NCI-H2081 treated with DMSO at 0.1 percent for 48 hours (cell line): Measurements from ENCODE around the gene EXOC3.

Source experiments
- DNase-seq: peaks from one replicate; lab custom pipeline; 2025; lab: John Stamatoyannopoulos, UW

Gene EXOC3

DNA sequence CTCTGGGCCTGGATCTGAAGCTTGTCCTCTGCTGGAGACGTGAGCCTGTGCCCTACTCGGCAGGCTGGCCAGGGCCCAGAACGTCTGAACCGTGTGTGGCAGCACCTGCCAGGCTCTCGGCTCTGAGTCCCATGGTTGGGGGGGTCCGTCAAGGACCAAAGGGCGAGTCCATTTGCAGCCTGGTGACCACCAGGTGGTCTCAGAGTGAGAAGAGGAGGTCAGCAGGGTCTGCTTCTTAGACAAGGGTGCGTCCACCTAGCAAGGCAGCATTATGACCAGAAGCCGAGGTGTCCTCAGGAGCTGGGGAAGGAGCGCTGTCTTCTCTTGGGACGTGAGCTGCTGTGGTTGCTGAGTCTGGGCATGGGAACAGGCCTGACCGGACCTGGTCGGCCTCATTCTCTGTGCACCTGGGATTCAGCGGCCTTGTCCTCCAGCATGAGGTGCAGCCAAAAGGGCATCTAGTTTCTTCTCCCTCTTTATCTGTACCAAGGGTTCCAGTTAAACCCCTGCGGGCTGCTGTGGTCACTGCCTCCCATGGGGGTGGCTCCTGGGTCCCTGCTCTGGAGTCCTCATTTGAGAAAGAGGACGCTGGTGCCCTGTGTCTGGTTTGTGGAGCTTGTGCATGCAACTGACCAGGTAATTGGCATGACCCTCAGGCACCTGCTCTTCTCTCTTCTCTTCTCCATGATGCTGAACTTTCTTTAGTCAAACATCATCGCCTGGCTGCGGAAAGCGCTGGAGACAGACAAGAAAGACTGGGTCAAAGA lies 14.4 kb downstream of the EXOC3 start:
- no peak for DNase-seq

DNA sequence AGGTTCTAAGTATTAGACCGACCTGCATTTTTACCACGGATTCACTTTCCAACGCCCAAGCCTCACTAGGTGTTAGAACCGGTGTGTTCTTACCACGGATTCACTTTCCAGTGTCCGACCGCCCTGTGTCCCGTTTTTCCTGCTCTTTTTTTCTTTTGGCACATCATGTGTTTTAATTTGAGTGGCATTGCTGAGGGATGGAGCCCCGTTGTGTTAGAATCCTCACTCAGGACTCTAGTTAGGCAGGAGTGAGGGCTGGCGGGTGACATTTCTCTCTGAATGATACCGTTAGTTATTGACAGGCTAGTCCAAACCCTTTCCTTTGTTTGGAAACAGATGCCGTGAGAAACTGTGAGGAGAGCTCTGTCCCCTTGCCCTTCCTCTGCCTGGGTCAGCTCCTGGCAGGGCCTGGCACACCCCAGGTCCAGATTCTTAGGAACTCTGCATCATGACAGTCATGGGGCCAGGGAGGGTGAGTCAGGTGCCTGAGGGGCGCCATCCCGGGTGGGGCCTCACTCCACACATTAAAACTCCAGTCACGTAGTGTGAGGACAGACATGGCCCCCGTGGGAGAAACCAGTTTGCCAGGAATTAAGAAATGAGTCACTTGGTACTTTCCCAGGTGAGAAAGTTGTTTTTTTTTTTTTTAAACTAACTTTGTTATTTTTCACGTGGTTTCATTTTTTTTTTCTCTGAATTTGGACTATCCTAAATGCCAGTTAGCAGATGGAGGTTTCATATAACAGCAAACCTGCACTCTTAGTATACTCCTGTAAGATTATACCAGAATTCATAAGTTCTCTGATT lies 15.8 kb downstream of the EXOC3 start:
- DNase-seq, result no peak

DNA sequence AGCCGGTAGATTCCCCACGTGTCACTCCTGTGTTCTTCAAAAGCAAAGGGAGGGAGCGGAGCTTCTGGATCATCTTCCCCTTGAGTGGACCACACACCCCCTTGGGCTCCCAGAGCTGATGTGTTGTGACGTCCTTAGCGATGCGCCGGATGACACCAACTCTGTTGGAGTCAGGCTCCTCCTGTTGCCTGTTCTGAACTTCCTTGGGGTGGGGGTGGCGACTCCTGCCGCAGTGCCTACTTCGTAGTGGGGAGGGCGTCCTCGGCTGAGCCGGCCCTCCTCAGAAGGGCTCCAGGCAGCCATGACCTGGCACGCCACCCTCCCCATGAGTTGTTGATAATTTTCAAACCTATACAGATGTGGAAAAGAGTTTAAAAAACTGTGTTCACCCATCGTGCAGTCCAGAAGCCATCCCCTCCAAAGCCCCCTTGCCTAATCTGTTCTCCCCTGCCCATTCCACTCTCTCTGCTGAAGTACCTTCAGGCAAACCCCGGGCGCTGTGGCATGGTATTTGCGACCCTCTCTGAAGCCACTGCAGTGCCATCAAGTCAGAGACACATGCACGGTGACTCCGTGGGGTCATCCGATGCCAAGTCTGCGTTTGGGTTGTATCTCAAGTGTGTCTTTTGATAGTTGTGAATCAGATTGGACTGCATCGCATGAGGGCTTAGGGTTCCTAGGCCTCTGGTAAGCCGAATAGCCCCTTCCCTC lies 16.7 kb downstream of the EXOC3 start:
- DNase-seq, result no peak

DNA sequence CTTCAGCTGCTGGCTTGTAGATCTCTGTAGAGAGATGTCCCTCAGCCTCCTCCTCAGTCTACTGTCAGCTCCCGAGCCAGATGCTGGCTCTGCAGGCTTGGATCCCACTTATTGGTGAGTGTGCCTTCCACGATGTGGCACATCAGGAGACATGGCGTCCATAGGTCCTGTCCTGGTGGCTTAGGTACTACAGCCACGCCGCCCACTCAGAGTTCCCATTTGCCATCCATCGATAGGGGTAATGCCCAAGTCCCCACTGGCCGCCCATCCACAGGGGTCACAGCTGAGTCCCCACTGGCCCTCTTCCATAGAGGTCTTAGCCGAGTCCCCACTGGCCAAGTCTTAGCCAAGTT lies 17.3 kb downstream of the EXOC3 start:
- DNase-seq, result no peak

DNA sequence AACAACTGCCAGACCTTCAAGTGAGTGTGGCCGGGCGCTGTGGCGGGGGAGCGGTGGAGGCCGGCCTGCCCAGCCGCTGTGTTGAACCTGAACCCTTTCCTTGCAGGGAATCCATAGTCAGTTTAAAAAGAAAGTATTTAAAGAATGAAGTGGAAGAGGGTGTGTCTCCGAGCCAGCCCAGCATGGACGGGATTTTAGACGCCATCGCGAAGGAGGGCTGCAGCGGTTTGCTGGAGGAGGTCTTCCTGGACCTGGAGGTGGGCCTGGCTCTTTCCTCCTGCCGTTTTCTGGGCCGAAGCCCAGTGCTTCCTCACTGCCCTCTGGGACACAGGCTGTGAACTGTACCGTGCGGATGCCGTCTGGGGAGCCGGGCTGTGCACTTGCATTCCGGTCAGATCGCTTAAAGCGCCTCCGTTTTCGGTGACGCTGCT lies 19.1 kb downstream of the EXOC3 start:
- no peak for DNase-seq

DNA sequence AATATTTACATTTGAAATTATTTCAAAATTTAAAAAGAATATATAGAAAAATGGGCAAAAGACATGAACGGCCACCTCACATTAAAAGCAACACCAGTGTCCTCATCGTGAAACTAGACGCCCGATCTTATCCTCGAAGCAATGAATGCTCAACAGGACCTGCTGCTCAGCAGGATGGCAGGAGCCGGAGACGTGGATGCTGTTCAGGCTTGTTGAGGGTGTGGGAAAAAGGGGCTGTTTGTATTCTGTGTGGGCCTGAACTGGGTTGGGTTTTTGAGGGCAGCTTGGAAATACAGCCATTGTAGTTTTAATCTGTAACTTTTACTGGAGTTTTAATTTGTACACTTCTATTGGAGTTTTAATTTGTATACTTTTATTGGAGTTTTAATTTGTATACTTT lies 20.3 kb downstream of the EXOC3 start:
- DNase-seq, result no peak

DNA sequence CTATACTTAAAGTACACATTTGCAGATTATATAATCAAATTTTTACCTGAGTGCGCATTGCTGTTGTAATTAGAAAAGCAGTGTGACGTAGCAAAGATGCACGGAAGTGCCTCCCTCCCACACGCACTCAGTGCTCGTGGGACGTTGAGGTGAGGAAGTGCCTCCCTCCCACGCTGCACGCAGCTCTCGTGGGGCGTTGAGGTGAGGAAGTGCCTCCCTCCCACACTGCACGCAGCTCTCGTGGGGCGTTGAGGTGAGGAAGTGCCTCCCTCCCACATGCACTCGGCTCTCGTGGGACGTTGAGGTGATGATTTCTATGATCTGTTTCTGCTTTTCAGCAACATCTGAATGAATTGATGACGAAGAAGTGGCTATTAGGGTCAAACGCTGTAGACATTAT lies 21.0 kb downstream of the EXOC3 start:
- DNase-seq, result no peak

DNA sequence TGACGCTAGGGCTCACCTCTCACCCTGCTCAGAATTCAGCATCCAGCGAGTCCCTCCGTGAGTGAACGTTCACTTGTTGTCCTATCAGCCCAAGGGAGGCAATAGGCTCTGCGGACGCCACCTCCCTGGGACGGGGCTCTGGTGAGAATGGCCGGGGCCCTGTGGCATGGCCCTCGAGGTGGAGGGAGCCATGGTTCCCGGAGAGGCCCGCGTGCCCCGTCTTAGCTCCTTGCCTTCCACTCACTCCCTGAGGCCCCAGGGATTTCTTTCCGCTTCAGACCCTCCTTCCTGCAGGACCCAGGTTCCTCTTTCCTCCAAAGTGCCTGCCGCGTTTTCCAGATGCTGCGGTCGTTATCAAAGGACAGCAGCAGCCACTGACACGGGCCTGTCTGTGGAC lies 21.5 kb downstream of the EXOC3 start:
- DNase-seq, result no peak

DNA sequence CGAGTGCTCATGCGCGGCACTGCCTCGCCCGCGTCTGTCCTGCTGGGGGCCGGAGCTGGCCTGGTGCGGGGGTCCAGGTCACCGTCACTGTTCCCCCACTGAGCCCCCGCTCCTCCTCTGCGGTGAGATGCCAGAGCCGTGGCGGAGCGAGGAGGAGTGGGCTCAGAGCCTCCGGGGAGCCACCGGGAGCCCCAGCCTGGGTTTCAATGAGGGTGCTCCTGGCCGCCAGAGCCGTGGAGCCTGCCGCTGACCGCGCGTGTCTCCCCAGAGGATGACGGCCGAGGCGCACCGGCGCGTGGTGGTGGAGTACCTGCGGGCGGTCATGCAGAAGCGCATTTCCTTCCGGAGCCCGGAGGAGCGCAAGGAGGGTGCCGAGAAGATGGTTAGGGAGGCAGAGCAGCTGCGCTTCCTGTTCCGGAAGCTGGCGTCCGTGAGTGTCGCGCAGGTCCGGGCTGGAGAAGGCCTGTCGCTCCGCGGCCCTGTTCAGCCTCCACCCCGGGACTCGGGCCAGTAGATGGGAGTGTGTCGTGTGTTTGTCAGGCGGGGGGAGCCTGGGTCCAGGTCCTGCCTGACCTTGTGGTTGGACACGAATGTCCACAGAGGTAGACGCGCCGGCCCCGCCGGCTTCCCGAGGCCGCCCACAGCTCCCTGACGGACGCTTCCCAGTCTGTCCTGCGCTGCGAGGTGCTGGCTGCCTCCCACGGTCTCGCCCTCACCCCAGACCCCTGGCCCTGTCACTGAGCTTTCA lies 22.0 kb downstream of the EXOC3 start:
- no peak for DNase-seq

DNA sequence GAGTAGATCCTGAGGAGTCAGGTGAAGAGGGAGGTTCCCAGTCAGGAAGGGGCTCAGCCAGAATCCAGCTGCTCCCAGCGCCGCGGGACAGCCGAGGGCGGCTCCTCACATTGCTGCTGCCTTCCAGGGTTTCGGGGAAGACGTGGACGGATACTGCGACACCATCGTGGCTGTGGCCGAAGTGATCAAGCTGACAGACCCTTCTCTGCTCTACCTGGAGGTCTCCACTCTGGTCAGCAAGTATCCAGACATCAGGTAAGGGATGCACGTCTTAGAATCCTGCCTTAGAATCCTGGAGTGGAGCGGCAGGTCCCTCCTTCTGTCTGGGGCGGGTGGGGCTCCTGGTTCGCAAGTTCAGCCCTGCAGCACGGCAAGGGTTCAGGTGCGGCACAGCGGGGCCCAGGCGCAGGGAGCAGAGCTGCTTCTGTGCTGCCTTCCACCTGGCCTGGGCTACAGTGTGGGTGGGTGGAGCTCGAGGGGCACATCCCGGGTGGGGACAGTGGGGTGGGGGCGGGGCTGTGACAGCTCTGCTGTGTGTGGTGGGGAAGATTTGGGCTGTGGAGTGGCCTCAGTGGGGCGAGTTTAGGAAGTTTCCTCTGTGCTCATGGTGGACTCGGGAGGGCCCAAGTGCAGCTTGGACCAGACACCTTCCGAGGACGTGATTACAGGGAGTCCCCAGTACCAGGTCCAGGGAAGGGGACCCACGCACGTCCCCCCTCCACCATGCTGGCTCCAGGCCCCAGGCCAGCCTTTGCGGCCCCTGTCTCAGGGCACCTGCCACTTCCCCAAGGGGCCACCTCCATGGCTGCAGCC lies 22.8 kb downstream of the EXOC3 start:
- no peak for DNase-seq

DNA sequence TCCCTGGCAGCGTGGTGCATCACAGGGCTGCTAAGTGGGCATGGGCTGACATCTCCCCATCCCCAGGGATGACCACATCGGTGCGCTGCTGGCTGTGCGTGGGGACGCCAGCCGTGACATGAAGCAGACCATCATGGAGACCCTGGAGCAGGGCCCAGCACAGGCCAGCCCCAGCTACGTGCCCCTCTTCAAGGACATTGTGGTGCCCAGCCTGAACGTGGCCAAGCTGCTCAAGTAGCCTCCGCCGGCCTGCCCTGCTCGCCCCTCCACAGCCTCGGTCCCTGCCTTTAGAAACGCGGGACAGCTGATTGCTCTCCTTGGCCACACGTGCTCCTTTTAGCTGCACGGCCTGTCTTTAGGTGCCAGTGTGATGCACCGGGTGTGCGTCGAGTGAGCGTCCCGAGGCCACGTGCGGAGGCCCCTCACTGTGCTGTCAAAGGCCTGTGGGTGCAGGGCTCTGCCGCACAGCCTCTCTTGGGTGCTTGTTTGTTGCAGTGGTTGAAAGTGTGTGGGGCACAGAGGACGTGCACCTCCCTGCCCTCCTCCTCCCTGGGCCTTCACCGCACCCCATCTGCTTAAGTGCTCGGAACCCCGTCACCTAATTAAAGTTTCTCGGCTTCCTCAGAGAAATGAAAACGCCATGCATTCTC lies 23.8 kb downstream of the EXOC3 start:
- DNase-seq, result no peak

DNA sequence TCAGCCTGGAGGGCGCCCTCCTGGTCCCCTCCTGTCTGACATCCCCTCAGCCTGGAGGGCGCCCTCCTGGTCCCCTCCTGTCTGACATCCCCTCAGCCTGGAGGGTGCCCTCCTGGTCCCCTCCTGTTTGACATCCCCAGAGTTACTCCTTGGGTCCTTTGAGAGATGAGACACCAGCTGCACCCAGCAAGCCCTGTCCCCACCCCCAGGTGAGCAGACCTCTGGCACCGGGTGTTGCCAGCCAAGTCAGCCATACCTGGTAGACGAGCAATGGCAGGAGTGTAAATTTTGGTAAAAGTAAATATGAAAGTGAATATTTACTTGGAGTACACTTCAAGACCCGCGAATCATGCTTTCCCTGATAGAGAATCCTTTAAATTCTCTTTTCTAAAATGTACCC lies 25.4 kb downstream of the EXOC3 start:
- DNase-seq, result no peak

DNA sequence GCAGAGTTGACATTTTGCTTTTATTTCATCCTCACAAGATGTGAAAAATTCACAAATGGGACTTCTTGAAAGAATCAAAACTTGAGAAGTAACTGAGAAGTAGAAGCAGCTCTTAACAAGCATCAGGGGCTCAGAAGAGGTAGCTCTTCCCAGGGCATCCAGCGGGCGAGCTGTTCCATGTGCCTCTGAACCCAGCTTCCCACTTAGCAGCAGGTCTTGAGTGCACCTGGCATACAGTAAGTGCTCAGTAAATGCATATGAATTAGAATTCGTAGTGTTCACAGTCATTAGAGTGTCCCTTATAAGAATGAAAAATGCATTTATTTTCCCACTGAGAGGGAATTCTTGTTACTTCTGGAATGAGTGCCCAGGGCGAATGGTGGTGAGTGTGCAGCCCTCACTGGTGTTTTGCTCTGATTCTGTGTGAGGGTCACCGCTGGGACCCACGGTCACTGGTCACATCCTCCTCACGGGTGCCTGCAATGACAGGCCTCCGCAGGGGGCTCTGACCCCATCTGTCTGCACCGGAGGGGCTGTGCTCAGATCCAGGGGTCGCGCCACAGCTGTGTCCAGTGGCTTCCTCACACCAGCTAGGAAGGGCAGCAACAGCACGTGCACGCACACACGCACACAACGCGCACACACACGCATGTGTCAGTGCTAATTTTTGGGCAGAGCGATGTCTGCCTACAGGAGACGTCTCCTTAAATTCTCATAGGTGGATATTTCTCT lies 26.9 kb downstream of the EXOC3 start:
- DNase-seq, result no peak

DNA sequence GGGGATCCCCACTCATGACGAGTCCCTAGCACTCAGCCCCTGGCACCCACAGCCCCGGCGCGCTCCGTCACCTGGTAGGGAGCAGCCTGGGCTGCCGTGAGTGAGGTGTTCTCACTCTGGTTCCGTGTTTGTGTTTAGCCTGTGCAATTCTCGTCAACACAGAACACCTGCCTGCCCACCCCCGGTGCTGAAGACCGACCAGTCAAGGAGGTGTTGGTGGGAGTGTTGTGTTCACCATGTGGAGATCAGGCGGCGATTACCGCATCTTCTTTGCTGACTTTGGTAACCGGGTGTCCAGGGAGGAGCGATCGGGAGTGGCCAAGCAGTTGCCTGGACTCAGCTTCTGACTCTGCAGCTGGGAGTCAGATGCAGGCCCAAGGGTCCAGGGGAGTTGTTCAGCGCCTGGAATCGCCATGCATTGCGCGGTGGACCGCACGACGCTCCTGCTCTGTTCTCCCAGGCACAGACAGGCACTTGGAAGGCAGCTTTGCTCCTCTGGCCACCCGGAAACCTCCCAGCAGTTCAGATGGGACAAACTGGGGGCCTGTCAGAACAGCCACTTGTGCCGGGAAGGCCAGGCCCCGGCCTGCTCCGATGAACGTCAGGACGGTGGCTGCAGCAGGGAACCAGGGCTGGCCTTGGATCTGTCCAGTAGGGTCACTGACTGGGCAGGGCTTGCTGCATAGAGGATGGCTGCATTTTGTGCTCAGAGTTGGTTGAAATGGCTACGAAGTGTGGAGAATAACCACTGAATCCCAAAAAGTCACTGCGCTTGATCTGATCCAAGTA lies 28.2 kb downstream of the EXOC3 start:
- DNase-seq, result no peak

DNA sequence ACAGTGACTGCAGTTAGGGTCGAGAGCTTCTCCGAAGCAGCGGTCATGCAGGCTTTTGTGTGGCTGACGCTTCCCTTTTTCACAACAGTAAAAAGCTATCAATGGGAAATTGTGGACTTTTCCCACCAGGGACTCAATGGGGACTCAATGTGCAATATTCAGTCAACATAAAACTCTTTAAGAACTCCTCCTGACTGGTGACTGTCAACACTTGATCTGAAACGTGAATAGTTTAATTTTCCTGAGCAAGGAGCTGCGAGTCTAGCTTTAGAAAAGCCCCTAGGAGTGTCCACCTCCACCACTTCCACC lies 28.7 kb downstream of the EXOC3 start:
- no peak for DNase-seq

DNA sequence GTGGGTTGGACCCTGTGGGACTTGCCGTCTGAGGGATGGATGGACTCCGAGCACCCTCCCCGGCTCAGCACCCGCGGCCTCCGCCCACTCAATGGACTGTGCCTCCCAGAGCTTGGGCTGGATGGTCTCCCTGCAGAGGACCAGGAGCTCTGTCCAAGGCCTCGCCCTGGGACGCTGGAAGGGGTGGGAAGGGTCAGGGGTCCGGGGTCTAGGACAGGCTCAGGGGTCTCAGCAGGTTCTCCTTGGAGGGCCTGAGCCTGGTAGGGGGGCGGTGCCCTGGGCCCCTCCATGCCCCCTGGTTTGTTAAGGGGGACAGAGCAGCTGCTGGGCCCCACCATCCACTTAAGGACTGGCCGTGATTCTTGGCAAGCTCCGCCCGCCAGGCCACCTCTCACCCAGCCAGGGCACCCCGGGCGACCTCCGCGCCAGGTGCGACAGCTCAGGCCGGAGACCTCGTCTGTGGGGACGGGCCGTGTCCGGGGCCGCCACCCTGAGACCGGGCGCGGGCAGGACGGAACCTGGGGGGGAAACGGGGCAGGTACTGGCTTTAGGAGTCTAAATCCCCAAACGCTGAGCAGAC lies 29.2 kb downstream of the EXOC3 start:
- no peak for DNase-seq

DNA sequence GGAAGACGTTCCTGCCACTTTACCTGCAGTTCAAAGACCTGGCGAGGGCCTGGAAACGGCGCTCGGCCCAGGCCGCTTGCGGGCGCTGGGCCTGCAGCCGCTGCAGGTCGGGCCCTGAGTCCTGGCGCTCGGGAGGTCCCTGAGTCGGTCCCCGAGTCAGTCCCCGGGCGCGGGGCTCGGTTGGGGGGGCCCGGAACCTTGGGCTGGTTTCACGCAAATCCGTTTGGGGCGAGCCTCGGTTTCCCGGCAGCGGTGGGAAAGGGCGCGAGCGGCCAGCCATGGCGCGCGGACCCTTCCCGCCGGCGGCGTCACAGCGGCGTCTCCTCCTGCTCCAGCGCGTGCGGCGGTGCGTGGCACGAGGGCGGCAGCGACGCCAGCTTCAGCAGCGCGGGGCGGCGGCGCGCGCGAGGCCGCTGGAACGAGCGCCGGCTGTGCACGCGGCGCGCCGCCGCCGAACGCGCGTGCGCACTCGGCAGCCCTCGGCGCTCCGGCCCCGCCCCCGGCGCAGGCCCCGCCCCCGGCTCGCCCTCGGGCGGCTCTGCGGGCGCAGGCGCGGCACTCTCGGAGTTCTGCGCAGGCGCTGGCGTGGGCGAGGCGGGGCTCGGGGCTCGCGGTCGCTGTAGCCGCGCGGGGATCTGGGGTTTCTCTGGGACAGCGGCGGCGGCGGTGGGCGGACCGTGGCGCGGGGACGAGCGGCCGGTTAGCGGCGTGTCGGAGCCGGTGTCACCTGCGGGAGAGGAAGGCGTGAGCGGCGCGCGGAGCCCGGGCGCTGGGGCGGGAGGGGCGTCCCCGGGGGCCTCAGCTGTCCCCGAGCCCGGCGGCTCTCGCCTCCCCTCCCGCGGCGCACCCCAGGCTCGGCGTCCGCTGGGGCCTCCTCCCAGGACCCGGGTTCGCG lies 29.9 kb downstream of the EXOC3 start:
- DNase-seq, result peak; percentile 57

DNA sequence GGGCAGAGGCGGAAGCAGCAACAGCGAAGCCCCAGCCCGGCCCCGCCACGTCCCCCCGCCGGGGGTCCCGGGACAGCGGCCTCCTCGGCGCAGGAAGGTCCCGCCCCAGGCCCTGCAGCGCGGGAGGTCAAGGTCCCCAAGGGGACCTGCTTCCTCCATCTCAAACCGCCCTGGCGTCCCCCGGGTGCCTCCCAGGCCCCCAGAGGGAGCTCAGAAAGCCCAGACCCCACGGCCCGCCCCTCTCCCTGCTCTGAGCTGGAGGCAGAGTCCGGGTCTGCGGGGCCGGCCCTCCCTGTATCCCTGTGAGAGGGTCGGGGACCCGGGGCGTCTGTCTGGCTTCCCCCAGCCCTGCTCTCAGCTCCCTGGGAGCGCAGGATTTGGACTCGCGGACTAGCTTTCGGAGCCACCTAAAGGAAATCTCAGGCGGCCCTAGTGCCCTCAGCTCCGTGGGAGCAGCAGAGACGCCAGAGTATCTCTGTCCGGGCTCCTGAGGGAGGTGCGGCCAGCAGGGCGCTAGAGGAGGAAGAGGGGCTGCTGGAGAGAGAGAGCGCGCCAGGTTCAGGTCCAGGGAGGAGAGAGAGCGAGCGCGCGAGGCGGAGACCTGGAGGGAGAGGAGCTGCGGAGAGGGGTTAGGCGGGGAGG lies 30.7 kb downstream of the EXOC3 start:
- DNase-seq, result no peak
